ENCODE measurements around the gene SLC7A6OS. TPM values are rescaled to one million over a fixed set of nuclear protein-coding genes. Genes with fewer than 3 reads are reported as not detected.

Gene SLC7A6OS
- total RNA-seq, 1 experiment from 2014 or later = 14.2 TPM

GRCh38 chr16:68251832-68252231 is 58.9 kb downstream of the SLC7A6OS start:
- DNase-seq = no peak
- no peak overlapping the region for H2AFZ ChIP-seq
- H3K4me1 ChIP-seq (replicated peaks; ENCODE audit: insufficient read depth) = peaks cover 4% of the 10 kb centered on the region
- BruUV-seq (replicated peaks) = no TSS peak
- H3K27me3 ChIP-seq (ENCODE audit: insufficient read depth, low read depth) = no peaks in the 10 kb centered on the region
- H3K79me2 ChIP-seq (ENCODE audit: low read depth) = 0 out of 2 replicates have a peak, but pooled peaks cover 6% of the 10 kb centered on the region
- no peaks in the 10 kb centered on the region for H3K9me2 ChIP-seq (ENCODE audit: insufficient read depth)
- H3K4me2 ChIP-seq = no peak overlapping the region
- peaks cover 3% of the 10 kb centered on the region for H3F3A ChIP-seq (ENCODE audit: insufficient read depth, low read depth)
- ChIA-PET POLR2A (ENCODE audit: unreplicated experiment) (no interaction called here), CTCF (no interaction called here)
- H3K9me3 ChIP-seq (ENCODE audit: insufficient read depth, low read depth) = no peaks in the 10 kb centered on the region
- TF ChIP-seq EZH2 (IDR thresholded peaks at IDR 0.05; ENCODE audit: low read depth) (no peak), CTCF (conservative IDR thresholded peaks at IDR 0.05) (no peak)
- no peak overlapping the region for H3K4me3 ChIP-seq
- H3K27ac ChIP-seq = no peak overlapping the region
- no peaks in the 10 kb centered on the region for H3K36me3 ChIP-seq (ENCODE audit: low read depth)
- intact Hi-C loops (cut with micrococcal nuclease; ENCODE audit: unreplicated experiment) = no loop called here
- H4K20me1 ChIP-seq (ENCODE audit: insufficient read depth) = no peaks in the 10 kb centered on the region

DNA sequence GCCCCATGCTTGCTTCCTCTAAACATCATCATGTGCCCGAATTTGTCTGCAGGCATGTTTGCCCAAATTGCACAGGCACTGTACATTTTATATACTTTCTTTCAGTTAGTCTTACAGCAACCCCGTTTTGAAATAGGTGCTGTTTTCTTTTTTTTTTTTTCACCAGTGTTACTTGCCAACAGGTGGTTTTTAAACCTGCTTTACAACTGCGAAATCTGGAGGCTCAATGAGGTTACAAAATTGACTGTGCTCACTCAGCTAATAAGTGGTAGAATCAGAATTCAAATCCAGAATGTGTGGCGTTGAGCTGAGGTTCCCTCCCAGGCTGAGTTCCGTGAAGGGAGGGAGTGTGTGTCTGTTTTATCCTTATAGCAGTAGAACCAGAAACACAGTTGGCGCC is 59.8 kb downstream of the SLC7A6OS start:
- H3K27me3 ChIP-seq (ENCODE audit: insufficient read depth, low read depth) = no peaks in the 10 kb centered on the region
- peaks cover 5% of the 10 kb centered on the region; the same call in 1 of the 2 replicates for H3K4me1 ChIP-seq (replicated peaks; ENCODE audit: insufficient read depth)
- POLR2A ChIA-PET (ENCODE audit: unreplicated experiment) = no interaction called here
- no peak overlapping the region for H2AFZ ChIP-seq
- no peak overlapping the region for H3K27ac ChIP-seq
- H3K9me2 ChIP-seq (ENCODE audit: insufficient read depth) = no peaks in the 10 kb centered on the region
- H3K79me2 ChIP-seq (ENCODE audit: low read depth) = peaks cover 11% of the 10 kb centered on the region; the same call in 1 of the 2 replicates
- no peaks in the 10 kb centered on the region for H3F3A ChIP-seq (ENCODE audit: insufficient read depth, low read depth)
- TF ChIP-seq EZH2 (IDR thresholded peaks at IDR 0.05; ENCODE audit: low read depth) = no peak
- TF ChIP-seq CTCF (conservative IDR thresholded peaks at IDR 0.05) = no peak
- no peaks in the 10 kb centered on the region for H3K9me3 ChIP-seq (ENCODE audit: insufficient read depth, low read depth)
- no peak for DNase-seq
- H3K4me2 ChIP-seq = no peak overlapping the region
- no peaks in the 10 kb centered on the region for H3K36me3 ChIP-seq (ENCODE audit: low read depth)
- H4K20me1 ChIP-seq (ENCODE audit: insufficient read depth) = no peaks in the 10 kb centered on the region
- no TSS peak for BruUV-seq (replicated peaks)
- CTCF ChIA-PET = interaction anchor here (0.7 kb wide), 1 partner anchor 752 kb away, joined by 5 read pairs; no protein-coding TSS in a partner anchor
- no peak overlapping the region for H3K4me3 ChIP-seq
- intact Hi-C loops (cut with micrococcal nuclease; ENCODE audit: unreplicated experiment) = no loop called here

- TF ChIP-seq EZH2 (IDR thresholded peaks at IDR 0.05; ENCODE audit: low read depth) (no peak), CTCF (conservative IDR thresholded peaks at IDR 0.05) (no peak)
- Histone ChIP-seq H3K4me3 (no peak overlapping the region), H3F3A (ENCODE audit: insufficient read depth, low read depth) (no peaks in the 10 kb centered on the region), H4K20me1 (ENCODE audit: insufficient read depth) (no peaks in the 10 kb centered on the region), H3K4me1 (replicated peaks; ENCODE audit: insufficient read depth) (peaks cover 13% of the 10 kb centered on the region), H2AFZ (no peak overlapping the region), H3K27me3 (ENCODE audit: insufficient read depth, low read depth) (no peaks in the 10 kb centered on the region), H3K36me3 (ENCODE audit: low read depth) (no peaks in the 10 kb centered on the region), H3K4me2 (no peak overlapping the region), H3K27ac (no peak overlapping the region), H3K9me3 (ENCODE audit: insufficient read depth, low read depth) (no peaks in the 10 kb centered on the region), H3K9me2 (ENCODE audit: insufficient read depth) (no peaks in the 10 kb centered on the region), H3K79me2 (ENCODE audit: low read depth) (peaks cover 14% of the 10 kb centered on the region; the same call in 1 of the 2 replicates)
- no TSS peak for BruUV-seq (replicated peaks)
- DNase-seq = no peak
- CTCF ChIA-PET = no interaction called here
- intact Hi-C loops (cut with micrococcal nuclease; ENCODE audit: unreplicated experiment) = no loop called here
- POLR2A ChIA-PET (ENCODE audit: unreplicated experiment) = interaction anchor here (0.6 to 0.7 kb wide), 3 partner anchors 8 to 728 kb away, joined by 3 to 14 read pairs (median 6); no protein-coding TSS in a partner anchor
Measured at GRCh38 chr16:68249371-68249770, 61.4 kb downstream of the SLC7A6OS start.

Other genes with a start within 250 kb of the SLC7A6OS start
- gene NFATC3, start 225.6 kb downstream of the SLC7A6OS start, total RNA-seq (2021) = 37.2 and 43.7 TPM in 2 replicates
- 36.4 and 45.0 TPM in 2 replicates for gene ESRP2, start 74.8 kb downstream of the SLC7A6OS start, total RNA-seq (2021)
- 13.4 and 14.0 TPM in 2 replicates for gene PLA2G15, start 65.6 kb downstream of the SLC7A6OS start, total RNA-seq (2021)
- gene SLC7A6, start 46.4 kb downstream of the SLC7A6OS start, total RNA-seq (2021) = 28.6 and 44.7 TPM in 2 replicates
- gene PRMT7, start 73 bp upstream of the SLC7A6OS start, total RNA-seq (2021) = 47.5 and 65.7 TPM in 2 replicates
- 0.30 and 0.94 TPM in 2 replicates for gene SMPD3, start 137.6 kb upstream of the SLC7A6OS start, total RNA-seq (2021)
- 14.5 and 20.5 TPM in 2 replicates for gene ZFP90, start 228.3 kb upstream of the SLC7A6OS start, total RNA-seq (2021)